EH (cell line): Measurements from ENCODE around the gene TMEM259.
A peak's percentile ranks its signal among the peaks of the same experiment; 100 is the strongest.
"Not testable (repeated sequence)": the region's sequence is repeated elsewhere in the genome, so short reads cannot be mapped to it uniquely, and the experiment has no call there.

Experiments used
- DNase-seq: peaks from one replicate; pipeline ENCODE4 v3.0.0-alpha.2; 2015; ENCODE audit warnings: low read depth

Gene TMEM259

DNA sequence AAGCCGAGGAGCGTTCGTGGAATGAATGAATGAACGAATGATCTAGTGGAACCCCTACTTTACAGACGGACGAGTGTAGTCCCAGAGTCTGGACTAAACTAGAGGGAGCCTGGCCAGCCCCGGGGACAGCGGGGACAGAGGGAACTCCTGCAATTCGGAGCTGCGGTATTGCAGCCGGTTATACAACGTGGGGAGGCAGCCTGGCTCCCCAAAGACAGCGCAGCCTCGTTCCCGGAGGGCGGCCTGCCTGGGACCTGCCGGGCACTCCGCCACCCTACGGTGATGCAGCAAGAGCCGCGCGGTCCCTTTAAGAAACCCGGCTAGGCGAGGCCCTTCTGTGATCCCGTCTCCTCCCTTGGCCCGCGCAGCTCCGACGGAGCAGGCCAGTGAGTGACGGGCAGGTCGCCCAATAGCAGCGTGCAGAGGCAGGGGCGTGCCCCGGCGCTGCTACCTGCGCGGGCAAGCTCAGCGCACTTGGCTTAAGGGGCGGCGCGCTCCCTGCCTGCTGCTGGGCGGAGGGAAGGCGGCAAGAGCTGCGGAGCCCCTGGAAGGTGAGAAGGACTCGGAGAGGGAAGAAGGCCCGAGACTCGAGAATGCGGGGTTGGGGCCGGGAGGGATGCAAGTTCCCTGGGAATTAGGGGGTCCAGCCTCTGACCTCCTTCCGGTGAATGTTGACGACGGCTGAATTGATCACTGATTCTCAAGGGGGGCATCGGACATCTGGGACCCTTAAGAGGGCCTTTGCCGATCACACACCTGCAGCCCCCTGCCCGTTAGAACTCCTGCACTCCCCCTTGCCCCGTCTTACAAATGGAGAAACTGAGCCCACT is 18.9 kb upstream of the TMEM259 start, which contains the start of gene ABCA7:
ABCA7 (plus strand) TSS at position 462 of the 830 bp plus-strand sequence. CDS start 1,255 bp downstream, outside the sequence.
- DNase-seq: peak; percentile 97

DNA sequence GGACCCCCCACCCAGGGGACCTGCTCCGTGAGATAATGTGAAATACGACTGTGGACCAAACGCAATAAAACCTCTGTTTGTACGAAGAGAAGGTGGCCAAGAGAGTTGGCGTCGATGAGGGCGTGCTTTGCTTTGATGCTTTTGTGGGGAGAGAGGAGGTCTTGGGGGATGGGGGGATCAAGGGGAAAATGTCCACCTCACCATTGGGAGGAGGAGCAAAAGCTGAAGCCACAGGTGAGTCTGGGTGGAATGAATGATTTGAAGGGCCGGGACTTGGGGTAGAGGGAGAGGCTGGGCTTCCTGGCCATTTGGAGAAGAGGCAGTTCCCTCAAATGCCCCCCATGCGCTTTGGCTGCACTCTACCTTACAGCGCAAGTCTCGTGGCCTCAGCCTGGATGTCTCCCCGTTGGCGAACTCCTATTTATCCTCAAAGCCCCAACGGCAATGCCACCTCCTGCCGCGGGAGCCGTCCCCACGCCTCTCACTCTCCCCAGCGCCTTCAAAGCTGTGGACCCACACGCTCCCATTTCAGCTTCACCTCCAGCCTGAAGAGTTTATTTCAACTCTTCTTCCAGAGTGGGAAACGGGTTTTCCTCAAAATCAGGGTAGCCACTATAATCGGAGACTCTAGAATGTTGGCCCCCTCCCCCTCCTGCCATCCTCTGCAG is 18.2 kb upstream of the TMEM259 start:
- peak; percentile 56 for DNase-seq

DNA sequence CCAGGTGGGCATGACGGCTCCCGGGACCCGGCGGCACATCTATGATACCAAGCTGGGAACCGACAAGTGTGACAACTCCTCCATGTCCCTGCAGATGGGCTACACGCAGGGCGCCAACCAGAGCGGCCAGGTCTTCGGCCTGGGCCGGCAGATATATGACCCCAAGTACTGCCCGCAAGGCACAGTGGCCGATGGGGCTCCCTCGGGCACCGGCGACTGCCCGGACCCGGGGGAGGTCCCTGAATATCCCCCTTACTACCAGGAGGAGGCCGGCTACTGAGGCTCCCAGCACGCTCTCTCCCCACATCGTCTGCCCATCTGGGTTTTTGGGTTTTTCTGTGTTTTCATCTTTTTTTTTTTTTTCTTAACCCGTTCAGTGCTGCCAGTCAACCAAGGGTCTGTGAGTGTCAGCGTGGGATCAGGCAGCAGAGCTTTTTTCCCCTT is 16.7 kb upstream of the TMEM259 start:
- DNase-seq: no peak

DNA sequence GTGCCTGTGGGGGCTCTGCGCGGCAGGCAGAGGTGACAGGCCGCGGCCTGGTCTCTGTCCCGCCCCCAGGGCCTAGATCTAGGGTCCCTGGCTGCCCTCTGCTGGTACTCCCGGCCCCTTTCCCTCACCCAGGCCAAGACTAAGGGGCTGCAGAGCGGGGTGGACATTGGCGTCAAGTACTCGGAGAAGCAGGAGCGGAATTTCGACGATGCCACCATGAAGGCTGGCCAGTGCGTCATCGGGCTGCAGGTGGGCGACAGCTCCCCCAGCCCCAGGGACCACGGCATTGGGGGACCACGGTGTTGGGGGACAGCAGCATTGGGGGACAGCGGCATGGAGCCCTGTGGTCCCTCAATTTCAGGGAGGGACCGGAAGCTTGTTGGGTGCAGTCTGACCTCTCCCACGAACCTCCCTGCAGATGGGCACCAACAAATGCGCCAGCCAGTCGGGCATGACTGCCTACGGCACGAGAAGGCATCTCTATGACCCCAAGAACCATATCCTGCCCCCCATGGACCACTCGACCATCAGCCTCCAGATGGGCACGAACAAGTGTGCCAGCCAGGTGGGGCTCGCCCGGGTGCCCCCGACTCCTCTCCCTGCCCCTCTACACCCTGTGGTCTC is 15.2 kb upstream of the TMEM259 start:
- DNase-seq: no peak

DNA sequence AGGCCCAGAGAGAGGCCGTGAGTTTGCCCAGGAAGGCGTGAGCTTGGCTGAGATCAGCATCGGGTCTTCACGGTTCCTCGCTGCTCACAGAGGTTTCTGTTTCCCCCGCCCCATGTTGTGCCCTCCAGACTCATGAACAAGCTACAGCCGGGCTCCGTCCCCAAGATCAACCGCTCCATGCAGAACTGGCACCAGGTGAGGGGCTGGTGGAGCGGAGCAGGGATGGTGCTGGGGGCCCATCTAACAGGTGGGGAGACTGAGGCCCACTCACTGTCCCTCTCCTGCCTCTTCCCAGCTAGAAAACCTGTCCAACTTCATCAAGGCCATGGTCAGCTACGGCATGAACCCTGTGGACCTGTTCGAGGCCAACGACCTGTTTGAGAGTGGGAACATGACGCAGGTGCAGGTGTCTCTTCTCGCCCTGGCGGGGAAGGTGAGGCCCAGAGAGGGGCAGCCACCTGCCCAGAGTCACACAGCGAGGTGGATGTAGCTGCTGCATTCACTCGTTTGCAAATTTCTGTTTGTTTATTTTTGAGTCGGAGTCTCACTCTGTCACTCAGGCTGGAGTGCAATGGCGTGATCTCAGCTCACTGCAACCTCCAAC is 11.4 kb upstream of the TMEM259 start:
- no peak for DNase-seq

DNA sequence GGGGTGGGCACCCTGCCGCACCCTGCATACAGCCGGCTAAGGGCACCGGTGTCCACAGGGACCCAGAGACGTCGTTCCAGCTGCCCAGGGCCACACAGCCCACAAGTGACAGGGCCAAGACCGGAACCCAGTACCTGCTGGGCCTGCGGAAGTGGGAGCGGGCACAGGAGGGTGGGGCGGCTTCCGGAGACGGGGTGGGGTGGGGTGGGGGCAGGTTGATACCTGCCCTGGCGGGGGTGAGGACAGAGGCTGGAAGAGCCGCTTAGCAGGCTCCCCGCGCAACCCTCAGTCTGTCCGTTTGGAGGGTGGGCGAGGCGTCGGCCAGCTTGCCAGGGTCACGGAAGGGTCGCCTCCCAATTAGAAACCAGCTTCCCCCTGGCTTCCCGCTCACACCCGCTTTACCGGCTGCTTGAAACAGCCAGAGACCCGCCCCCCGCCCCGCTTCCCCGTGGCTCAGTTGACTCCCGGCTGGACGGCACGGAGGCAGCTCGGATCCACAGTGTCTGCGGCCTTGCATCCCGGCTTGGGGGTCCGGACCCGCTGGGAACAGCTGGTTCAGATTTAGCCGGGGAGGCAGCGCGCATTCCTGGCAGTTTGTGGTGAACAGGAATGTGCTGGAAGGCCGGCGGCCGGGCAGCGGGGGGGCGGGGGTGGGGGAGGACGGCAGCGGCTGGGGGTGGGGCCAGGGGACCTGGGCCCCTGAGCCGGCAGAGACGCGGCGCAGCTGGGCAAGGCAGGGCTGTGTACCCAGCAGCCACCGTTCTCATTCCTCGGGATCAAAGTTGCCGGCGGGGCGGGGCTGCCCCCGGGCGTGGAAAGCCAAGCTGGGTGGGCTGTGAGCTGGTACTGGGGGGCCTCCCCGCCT is 7.4 kb upstream of the TMEM259 start:
- peak; percentile 98 for DNase-seq

DNA sequence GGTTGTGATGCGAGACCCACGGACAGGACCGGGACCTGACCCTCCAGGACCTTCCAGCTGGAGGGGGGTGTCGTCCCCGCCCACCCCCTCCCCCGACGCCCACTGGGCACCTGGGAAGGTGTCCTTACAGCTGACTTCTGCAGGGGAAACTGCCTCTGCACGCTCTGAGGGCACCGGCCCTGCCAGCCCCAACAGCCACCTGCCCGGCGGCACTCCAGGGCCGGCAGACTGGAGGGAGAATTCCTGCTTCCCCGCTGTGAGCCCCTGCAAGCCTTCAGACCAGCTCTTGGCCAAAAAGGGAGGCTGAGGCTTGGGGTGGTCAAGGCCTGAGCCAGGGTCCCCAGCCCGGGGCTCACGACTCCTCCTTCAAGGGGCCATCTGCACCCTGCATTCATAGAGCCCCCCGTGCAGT is 6.7 kb upstream of the TMEM259 start:
- peak; percentile 21 for DNase-seq

DNA sequence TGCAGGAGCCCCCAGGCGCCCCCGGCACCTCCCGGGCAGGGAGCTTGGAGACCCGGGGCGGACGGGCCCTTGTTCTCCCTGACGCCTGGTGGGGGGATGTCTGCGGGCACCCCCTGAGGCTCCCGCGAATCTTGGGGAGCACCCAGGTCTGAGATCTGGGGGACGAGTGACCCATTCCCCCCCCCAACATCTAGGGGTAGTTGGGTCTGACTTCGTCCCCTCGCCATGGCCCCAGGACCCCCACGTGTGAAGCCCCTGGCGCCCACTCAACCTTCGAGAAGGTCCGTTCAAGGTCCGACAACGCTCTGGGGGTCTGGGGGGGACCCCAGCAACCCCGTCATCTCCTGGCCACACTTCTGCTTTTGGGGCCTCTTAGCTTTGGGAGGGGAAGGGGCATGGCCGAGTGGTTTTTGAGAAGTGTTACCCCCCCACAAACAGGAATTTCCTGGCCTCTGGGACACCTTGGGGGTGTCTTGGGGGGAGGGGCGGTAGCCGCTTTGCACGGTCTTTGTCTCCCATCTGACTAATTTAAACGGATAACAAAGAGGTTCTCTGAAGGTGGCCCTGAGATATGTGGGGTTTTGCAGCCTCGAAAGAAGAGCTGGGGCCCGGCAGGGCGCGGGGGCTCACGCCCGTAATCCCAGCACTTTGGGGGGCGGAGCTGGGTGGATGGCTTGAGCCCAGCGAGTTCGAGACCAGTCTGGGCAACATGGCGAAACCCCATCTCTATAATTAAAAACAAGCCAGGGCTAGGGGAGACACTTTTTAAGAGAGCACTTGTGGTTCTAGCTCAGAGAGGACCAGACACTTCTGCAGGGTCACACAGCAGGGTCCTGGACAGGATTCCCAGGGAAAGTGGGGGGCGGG is 6.1 kb upstream of the TMEM259 start:
- peak; percentile 47 for DNase-seq

DNA sequence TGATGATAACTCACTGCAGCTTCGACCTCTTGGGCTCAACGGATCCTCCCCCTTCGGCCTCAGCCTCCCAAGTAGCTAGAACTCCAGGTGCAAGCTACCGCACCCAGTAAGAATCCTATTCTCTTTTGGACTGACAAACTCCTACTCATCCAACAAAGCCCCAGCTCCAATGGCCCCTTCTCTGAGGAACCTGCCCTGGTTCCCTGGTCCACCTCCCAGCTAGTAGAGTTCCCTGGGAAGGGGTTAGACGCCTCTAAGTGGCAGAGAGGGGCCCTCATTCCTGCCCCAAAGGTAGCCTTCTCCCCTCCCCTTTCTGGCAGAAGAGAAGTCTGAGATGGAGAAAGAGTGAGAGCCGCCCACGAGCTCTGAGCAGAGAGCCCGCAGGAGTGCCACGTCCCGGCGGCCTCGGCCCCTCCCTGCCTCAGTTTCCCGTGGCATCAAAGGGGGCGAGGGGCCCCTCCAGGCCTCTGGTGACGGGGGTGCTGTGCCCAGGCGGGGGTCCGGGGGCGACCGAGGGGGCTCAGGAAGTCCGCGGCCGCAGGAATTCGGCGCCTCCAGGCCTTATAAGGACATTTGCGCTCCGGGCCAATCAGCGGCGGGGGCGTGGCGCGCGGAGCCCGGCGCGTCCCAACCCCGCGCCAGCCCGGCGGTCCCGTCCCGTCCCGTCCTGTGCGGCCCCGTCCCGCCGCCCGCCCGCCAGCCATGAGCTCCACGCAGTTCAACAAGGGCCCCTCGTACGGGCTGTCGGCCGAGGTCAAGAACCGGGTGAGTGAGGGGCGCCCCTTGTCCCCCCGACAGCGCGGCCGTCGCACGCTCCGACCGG is 5.2 kb upstream of the TMEM259 start, which contains the start of gene CNN2:
CNN2 (plus strand) TSS at position 649 of the 823 bp plus-strand sequence; CDS start at position 703, 54 bp downstream.
- peak; percentile 85 for DNase-seq

DNA sequence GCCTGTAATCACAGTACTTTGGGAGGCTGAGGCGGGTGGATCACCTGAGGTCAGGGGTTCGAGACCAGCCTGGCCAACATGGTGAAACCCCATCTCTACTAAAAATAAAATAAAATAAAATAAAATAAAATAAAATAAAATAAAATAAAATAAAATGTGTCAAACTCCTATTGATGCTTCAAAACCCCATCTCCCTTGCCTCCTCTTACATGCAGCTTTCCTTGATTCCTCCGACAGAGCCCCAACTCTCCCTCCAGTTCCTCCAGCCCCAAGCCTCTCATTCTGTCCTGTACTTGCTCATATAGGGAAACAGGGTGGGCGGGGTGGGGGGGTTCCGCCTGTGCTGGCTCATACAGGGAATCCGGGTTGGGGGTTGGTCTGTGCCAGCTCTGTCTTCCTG is 4.2 kb upstream of the TMEM259 start:
- DNase-seq: not testable (repeated sequence)

DNA sequence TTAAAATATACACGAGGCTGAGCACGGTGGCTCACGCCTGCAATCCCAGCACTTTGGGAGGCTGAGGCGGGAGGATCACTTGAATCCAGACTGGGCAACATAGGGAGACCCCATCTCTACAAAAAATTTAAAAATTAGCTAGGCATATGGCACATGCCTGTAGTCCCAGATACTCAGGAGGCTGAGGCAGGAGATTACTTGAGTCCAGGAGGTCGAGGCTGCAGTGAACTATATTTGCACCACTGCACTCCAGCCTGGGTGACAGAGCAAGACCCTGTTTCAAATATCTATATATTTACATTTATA is 2.9 kb upstream of the TMEM259 start:
- DNase-seq: not testable (repeated sequence)

DNA sequence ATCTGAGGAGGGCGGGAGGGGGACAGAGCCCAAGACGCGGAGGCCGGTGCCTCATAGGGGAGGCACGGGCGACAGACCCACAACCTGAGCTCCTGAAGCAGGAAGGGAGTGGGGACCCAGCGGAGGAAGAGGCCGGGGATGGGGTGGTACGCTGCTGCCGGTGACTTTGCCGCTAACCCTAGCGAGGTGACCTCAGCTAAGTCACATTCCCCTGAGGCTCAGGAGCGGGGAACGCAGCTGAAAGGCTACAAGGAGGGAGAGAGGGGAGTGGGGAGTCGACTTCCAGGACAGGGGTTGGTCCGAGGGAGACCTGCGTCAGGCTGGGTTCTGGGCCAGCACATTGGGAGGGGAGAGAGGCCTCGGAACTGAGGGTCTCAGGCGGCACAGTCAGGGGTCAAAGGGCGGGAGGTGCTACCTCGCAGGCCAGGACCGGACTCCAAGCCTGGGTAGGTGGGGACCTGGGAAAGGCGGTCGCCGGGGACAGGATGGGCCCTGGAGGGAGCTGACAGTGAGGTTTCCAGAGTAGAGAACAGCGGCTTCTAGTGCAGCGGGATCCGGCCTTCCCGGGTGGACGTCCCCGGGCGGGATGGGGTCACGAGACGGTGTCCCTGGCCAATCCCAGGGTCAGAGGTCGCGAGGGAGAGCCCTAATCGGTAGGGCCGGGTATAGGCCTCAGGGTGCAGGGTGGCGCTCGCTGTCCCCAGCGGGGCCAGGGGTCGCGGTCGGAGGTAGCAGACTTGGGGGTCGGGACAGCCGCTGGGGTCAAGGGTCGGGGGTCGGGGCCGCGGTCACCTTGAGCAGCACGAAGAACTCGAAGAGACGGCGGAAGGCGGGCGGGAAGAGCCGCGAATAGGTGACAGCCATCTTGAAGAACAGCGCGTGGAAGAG is 699 bp downstream of the TMEM259 start:
- DNase-seq: peak; percentile 31

DNA sequence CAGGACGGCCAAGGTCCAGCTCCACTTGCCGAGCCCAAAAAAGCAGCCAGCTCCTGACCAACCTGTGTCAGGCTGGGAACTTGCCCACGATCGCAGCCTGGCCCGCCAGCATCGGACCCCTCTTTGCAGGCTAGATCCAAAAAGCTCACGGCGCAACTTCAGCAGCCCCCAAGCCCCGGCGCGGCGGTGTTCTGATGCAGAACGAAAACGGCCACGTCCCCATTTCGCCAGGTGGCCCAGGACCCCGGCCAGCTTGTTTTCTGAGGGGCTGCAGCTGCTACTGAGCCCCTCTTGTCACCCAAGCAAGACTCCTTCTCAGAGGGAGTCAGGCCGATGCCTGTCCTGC is 1.3 kb downstream of the TMEM259 start:
- no peak for DNase-seq

DNA sequence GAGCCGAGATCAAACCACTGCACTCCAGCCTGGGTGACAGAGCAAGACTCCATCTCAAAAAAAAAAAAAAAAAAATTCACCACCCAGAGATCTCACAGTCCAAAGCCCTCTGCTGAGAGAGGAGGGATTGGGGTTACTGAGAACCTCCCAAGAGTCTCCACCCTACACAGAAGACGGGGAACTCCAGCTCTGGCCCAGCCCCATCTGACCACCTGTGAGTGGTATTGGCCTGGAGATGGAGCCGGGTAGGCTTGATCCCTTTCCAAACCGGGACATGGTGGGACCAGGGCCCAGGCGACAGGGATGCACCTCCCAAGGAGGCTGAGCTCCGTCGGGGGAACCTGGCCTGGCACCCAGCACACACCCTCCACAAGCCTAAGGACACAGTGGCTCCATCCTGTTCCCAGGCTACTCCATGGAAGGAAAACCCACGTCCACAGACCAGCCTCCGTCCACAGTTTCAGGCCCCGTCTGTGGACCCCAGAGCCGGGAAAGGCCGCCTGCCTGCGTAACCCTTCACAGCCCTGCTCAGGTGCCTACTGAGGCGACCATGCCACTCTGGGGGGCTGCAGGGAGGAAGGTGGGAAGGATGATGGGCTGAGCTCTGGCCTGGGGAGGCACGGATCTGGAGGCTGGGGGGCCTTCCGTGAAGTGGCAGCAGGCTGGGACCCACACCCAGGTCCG is 1.8 kb downstream of the TMEM259 start:
- DNase-seq: no peak

DNA sequence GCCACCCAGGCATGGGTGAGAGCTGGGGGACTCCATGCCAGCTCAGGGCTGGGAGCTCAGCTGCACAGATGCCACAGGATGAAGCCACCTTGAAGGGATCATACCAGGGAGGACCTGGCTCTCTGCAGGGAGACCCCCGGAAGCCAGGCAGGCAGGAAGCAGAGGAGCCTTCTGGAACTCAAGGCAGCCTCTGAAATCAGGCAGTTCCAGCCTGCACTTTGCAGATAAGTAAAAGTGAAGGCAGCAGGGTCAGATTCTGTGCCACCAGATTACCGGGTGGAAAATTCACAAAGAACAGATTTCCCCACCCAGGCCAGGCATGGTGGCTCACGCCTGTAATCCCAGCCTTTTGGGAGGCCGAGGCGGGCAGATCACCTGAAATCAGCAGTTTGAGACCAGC is 2.5 kb downstream of the TMEM259 start:
- DNase-seq: no peak

DNA sequence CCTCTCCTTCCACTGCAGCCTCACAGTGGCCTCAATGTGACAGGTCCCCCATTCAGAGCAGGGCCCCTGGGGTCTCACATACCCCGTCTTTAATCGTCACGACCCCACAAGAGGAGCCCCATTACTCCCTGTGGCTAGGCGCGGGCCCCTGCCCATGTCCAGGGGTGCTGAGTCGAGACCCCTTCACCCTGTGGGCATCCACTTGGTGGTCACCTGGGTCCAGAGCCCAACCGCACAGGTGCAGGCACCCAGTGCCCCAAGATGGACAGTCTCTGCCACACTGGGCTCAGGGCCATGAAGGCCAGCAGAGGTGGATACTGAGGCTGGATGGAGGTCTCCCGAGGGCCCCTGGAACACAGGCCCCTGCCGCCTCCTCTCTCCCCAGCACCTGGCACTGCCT is 3.0 kb downstream of the TMEM259 start:
- no peak for DNase-seq

DNA sequence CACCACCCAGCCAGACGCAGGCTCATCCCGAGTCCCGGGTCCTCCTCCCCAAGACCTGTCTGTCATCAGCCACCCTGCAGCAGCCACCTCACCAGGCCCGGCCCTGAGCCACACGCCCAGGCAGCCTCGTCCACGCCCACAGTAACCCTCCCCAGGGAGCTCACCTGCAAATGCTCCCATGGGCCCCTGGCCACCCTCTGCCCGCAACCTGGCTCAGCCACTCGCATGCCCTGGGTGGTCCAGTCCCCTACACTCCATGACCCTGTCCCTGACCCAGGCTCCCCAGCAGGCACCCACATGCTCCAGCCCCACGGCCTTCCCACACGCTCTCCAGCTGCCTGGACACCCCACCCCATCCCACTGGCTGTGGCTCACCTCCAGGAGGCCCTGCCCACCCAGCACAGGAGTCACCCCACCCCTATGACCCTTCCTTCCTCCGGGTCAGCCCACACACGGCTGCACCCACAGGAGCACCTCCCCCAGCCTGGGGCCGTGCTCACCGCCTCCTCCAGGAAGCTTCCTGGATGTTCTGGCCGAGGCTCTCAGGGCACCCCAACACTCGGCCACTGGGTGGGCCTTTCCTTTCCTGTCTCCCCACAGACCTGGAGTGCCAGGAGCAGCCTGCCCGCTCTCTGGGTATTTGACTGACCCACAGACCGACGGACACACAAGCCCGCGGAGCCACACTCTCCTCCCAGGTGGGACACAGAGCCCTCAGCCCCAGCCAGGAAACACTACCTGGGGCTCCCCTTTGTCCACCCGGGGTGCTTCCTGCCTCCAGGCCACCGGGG is 3.6 kb downstream of the TMEM259 start:
- DNase-seq: no peak
